Measurements from ENCODE around the gene CNBP. TPM values are rescaled to one million over a fixed set of nuclear protein-coding genes. Genes with fewer than 3 reads are reported as not detected.

Gene CNBP
- total and polyA plus RNA-seq, 2 of the 13 experiments (the other 11 are each of a cell fraction or from before 2014, with no cell fraction given): 282 to 354 TPM

GRCh38 chr3:129162729-129163579 is 20.7 kb downstream of the CNBP start (continued):
- no peak for TF ChIP-seq CREB1 (IDR thresholded peaks at IDR 0.05)
- TF ChIP-seq CREB1 (CRISPR knock-in tag; IDR thresholded peaks at IDR 0.05): peak; percentile 26; the same call in 1 of the 2 replicates
- TF ChIP-seq GATAD1 (CRISPR knock-in tag; IDR thresholded peaks at IDR 0.05): no peak
- no peak for TF ChIP-seq HMGXB3 (CRISPR knock-in tag; IDR thresholded peaks at IDR 0.05; ENCODE audit: borderline replicate concordance)
- TF ChIP-seq ZSCAN29 (CRISPR knock-in tag; conservative IDR thresholded peaks at IDR 0.05): no peak
- TF ChIP-seq ZNF281 (CRISPR knock-in tag; IDR thresholded peaks at IDR 0.05; ENCODE audit: borderline replicate concordance): no peak
- no peak for TF ChIP-seq ZNF567 (CRISPR knock-in tag; IDR thresholded peaks at IDR 0.05; ENCODE audit: borderline replicate concordance)
- TF ChIP-seq KDM2A (CRISPR knock-in tag; IDR thresholded peaks at IDR 0.05; ENCODE audit: borderline replicate concordance, low read depth): 0 out of 2 replicates have a peak, but pooled peaks have one; percentile 48
- TF ChIP-seq CBX2 (IDR thresholded peaks at IDR 0.05; ENCODE audit: low read depth, low read length): no peak
- no peak for TF ChIP-seq CBX2 (CRISPR knock-in tag; IDR thresholded peaks at IDR 0.05; ENCODE audit: low read depth)
- no peak for TF ChIP-seq MAX (IDR thresholded peaks at IDR 0.05)
- TF ChIP-seq HNF4G (IDR thresholded peaks at IDR 0.05; ENCODE audit: borderline replicate concordance, low read depth, low read length): no peak
- TF ChIP-seq HNF4G (CRISPR knock-in tag; IDR thresholded peaks at IDR 0.05; ENCODE audit: borderline replicate concordance, low read depth): no peak
- TF ChIP-seq FUBP1 (CRISPR knock-in tag; IDR thresholded peaks at IDR 0.05; ENCODE audit: borderline replicate concordance): no peak
- no peak for TF ChIP-seq MAFF (IDR thresholded peaks at IDR 0.05; ENCODE audit: low read depth, low read length)

Data from HepG2 (cell line).